ENCODE results near the gene TMEM41B.
"Not testable (repeated sequence)": the region's sequence is repeated elsewhere in the genome, so short reads cannot be mapped to it uniquely, and the experiment has no call there.

TMEM41B gene

GRCh38 chr11:9263840-9264315, 50.5 kb downstream of the TMEM41B start:
- in situ Hi-C loops (cut with HindIII; ENCODE audit: low sequenced_read_pairs) = no loop called here

GRCh38 chr11:9260838-9261146, 53.6 kb downstream of the TMEM41B start:
- in situ Hi-C loops (cut with HindIII; ENCODE audit: low sequenced_read_pairs) = not testable (repeated sequence)

GRCh38 chr11:9259981-9260837, 54.2 kb downstream of the TMEM41B start:
- in situ Hi-C loops (cut with HindIII; ENCODE audit: low sequenced_read_pairs) = no loop called here

GRCh38 chr11:9258279-9258678, 56.1 kb downstream of the TMEM41B start:
- in situ Hi-C loops (cut with HindIII; ENCODE audit: low sequenced_read_pairs) = not testable (repeated sequence)

GRCh38 chr11:9254416-9254815, 60.0 kb downstream of the TMEM41B start:
- in situ Hi-C loops (cut with HindIII; ENCODE audit: low sequenced_read_pairs) = no loop called here

GRCh38 chr11:9253086-9253485, 61.3 kb downstream of the TMEM41B start:
- in situ Hi-C loops (cut with HindIII; ENCODE audit: low sequenced_read_pairs) = no loop called here

- in situ Hi-C loops (cut with HindIII; ENCODE audit: low sequenced_read_pairs) = no loop called here
Observed at GRCh38 chr11:9251311-9251710, 63.1 kb downstream of the TMEM41B start.

- in situ Hi-C loops (cut with HindIII; ENCODE audit: low sequenced_read_pairs) = no loop called here
Observed at GRCh38 chr11:9250139-9250582, 64.2 kb downstream of the TMEM41B start.

- in situ Hi-C loops (cut with HindIII; ENCODE audit: low sequenced_read_pairs) = no loop called here
Observed at GRCh38 chr11:9249252-9249651, 65.1 kb downstream of the TMEM41B start.

- in situ Hi-C loops (cut with HindIII; ENCODE audit: low sequenced_read_pairs) = no loop called here
Observed at GRCh38 chr11:9247863-9248262, 66.5 kb downstream of the TMEM41B start.

GRCh38 chr11:9236242-9236641, 78.2 kb downstream of the TMEM41B start:
- in situ Hi-C loops (cut with HindIII; ENCODE audit: low sequenced_read_pairs) = not testable (repeated sequence)

- in situ Hi-C loops (cut with HindIII; ENCODE audit: low sequenced_read_pairs) = no loop called here
Observed at GRCh38 chr11:9232482-9232881, 81.9 kb downstream of the TMEM41B start.

GRCh38 chr11:9231848-9232177, 82.6 kb downstream of the TMEM41B start:
- in situ Hi-C loops (cut with HindIII; ENCODE audit: low sequenced_read_pairs) = no loop called here
